ENCODE measurements around the gene DLG4.
"Not testable (repeated sequence)": the region's sequence is repeated elsewhere in the genome, so short reads cannot be mapped to it uniquely, and the experiment has no call there.

DLG4 gene

GRCh38 chr17:7168841-7169564 lies 50.6 kb downstream of the DLG4 start:
- not testable (repeated sequence) for H3K9me2 ChIP-seq (ENCODE audit: low read depth, low read length); H3K9me3 ChIP-seq (ENCODE audit: low read length); H3F3A ChIP-seq (ENCODE audit: insufficient read depth, low read length)

GRCh38 chr17:7167832-7168231 lies 51.8 kb downstream of the DLG4 start:
- H3K4me2 ChIP-seq (ENCODE audit: low read length), result no peak overlapping the region
- H3F3A ChIP-seq (ENCODE audit: insufficient read depth, low read length), result no peaks in the 10 kb centered on the region
- H2AFZ ChIP-seq (ENCODE audit: low read length), result no peak overlapping the region
- no peak overlapping the region for H3K4me3 ChIP-seq (ENCODE audit: low read depth, low read length, poor library complexity, severe bottlenecking)
- no peak for TF ChIP-seq CTCF (IDR thresholded peaks at IDR 0.05; ENCODE audit: low read length)
- TF ChIP-seq EZH2 (IDR thresholded peaks at IDR 0.05; ENCODE audit: borderline replicate concordance, low read length), result no peak
- H3K27ac ChIP-seq (ENCODE audit: low read depth, low read length, poor library complexity, severe bottlenecking), result no peak overlapping the region
- H3K9ac ChIP-seq (ENCODE audit: low read length), result no peak overlapping the region
- H3K9me2 ChIP-seq (ENCODE audit: low read depth, low read length), result no peaks in the 10 kb centered on the region
- no peaks in the 10 kb centered on the region for H3K79me2 ChIP-seq (ENCODE audit: insufficient read depth, low read length)
- H3K4me1 ChIP-seq (ENCODE audit: insufficient read depth, low read length, severe bottlenecking), result no peaks in the 10 kb centered on the region
- H3K9me3 ChIP-seq (ENCODE audit: low read length), result no peaks in the 10 kb centered on the region
- no peaks in the 10 kb centered on the region; the same call in 1 of the 2 replicates for H3K27me3 ChIP-seq (ENCODE audit: insufficient read depth, low read length)
- no peaks in the 10 kb centered on the region for H4K20me1 ChIP-seq (ENCODE audit: insufficient read depth, low read length)
- no peaks in the 10 kb centered on the region for H3K36me3 ChIP-seq (ENCODE audit: insufficient read depth, low read length)

More at GRCh38 chr17:7168841-7169564, 50.6 kb downstream of the DLG4 start:
- H3K9ac ChIP-seq (ENCODE audit: low read length); H3K4me3 ChIP-seq (ENCODE audit: low read depth, low read length, poor library complexity, severe bottlenecking); H2AFZ ChIP-seq (ENCODE audit: low read length); H3K4me1 ChIP-seq (ENCODE audit: insufficient read depth, low read length, severe bottlenecking); H3K36me3 ChIP-seq (ENCODE audit: insufficient read depth, low read length); H3K27ac ChIP-seq (ENCODE audit: low read depth, low read length, poor library complexity, severe bottlenecking); H3K4me2 ChIP-seq (ENCODE audit: low read length); H3K79me2 ChIP-seq (ENCODE audit: insufficient read depth, low read length); H3K27me3 ChIP-seq (ENCODE audit: insufficient read depth, low read length); H4K20me1 ChIP-seq (ENCODE audit: insufficient read depth, low read length): not testable (repeated sequence)

GRCh38 chr17:7166873-7167272 lies 52.8 kb downstream of the DLG4 start:
- Histone ChIP-seq H2AFZ (ENCODE audit: low read length) (no peak overlapping the region), H3K4me1 (ENCODE audit: insufficient read depth, low read length, severe bottlenecking) (no peaks in the 10 kb centered on the region), H3K27ac (ENCODE audit: low read depth, low read length, poor library complexity, severe bottlenecking) (no peak overlapping the region), H3K27me3 (ENCODE audit: insufficient read depth, low read length) (no peaks in the 10 kb centered on the region; the same call in 1 of the 2 replicates), H3K4me2 (ENCODE audit: low read length) (no peak overlapping the region), H3K36me3 (ENCODE audit: insufficient read depth, low read length) (no peaks in the 10 kb centered on the region), H3K9me2 (ENCODE audit: low read depth, low read length) (no peaks in the 10 kb centered on the region), H4K20me1 (ENCODE audit: insufficient read depth, low read length) (no peaks in the 10 kb centered on the region), H3K9ac (ENCODE audit: low read length) (no peak overlapping the region), H3K79me2 (ENCODE audit: insufficient read depth, low read length) (no peaks in the 10 kb centered on the region), H3K4me3 (ENCODE audit: low read depth, low read length, poor library complexity, severe bottlenecking) (no peak overlapping the region), H3F3A (ENCODE audit: insufficient read depth, low read length) (no peaks in the 10 kb centered on the region), H3K9me3 (ENCODE audit: low read length) (no peaks in the 10 kb centered on the region)
- TF ChIP-seq EZH2 (IDR thresholded peaks at IDR 0.05; ENCODE audit: borderline replicate concordance, low read length) (no peak), CTCF (IDR thresholded peaks at IDR 0.05; ENCODE audit: low read length) (no peak)

GRCh38 chr17:7159571-7159970 lies 60.1 kb downstream of the DLG4 start:
- H3K9me3 ChIP-seq (ENCODE audit: low read length); H3K9ac ChIP-seq (ENCODE audit: low read length); H3K27me3 ChIP-seq (ENCODE audit: insufficient read depth, low read length); H3K36me3 ChIP-seq (ENCODE audit: insufficient read depth, low read length); H3K4me1 ChIP-seq (ENCODE audit: insufficient read depth, low read length, severe bottlenecking); H3K4me3 ChIP-seq (ENCODE audit: low read depth, low read length, poor library complexity, severe bottlenecking); H4K20me1 ChIP-seq (ENCODE audit: insufficient read depth, low read length); H3K4me2 ChIP-seq (ENCODE audit: low read length); H3K9me2 ChIP-seq (ENCODE audit: low read depth, low read length); H3K79me2 ChIP-seq (ENCODE audit: insufficient read depth, low read length); H3K27ac ChIP-seq (ENCODE audit: low read depth, low read length, poor library complexity, severe bottlenecking); H2AFZ ChIP-seq (ENCODE audit: low read length); H3F3A ChIP-seq (ENCODE audit: insufficient read depth, low read length): not testable (repeated sequence)

GRCh38 chr17:7158424-7158823 lies 61.2 kb downstream of the DLG4 start:
- not testable (repeated sequence) for H3F3A ChIP-seq (ENCODE audit: insufficient read depth, low read length); H3K36me3 ChIP-seq (ENCODE audit: insufficient read depth, low read length); H3K4me3 ChIP-seq (ENCODE audit: low read depth, low read length, poor library complexity, severe bottlenecking); H3K9me2 ChIP-seq (ENCODE audit: low read depth, low read length); H3K9ac ChIP-seq (ENCODE audit: low read length); H3K4me1 ChIP-seq (ENCODE audit: insufficient read depth, low read length, severe bottlenecking); H3K9me3 ChIP-seq (ENCODE audit: low read length); H2AFZ ChIP-seq (ENCODE audit: low read length); H3K79me2 ChIP-seq (ENCODE audit: insufficient read depth, low read length); H4K20me1 ChIP-seq (ENCODE audit: insufficient read depth, low read length); H3K4me2 ChIP-seq (ENCODE audit: low read length); H3K27ac ChIP-seq (ENCODE audit: low read depth, low read length, poor library complexity, severe bottlenecking); H3K27me3 ChIP-seq (ENCODE audit: insufficient read depth, low read length)

Measured in OCI-LY1 (cell line).